ENCODE results near the gene PDZRN3. TPM values are rescaled to one million over a fixed set of nuclear protein-coding genes. Genes with fewer than 3 reads are reported as not detected.

The PDZRN3 gene
- total RNA-seq = 23.9 TPM
- long read RNA-seq, full-length matches to known transcripts = 34 of 50 reads
- long read RNA-seq, partial matches to known transcripts = 3 of 50 reads
- long read RNA-seq, other reads (novel, unspliced or antisense) = 13 of 50 reads

- DNase-seq (peak; percentile 69), ATAC-seq (peak; percentile 55)
- no peaks in the 10 kb centered on the region for H3K36me3 ChIP-seq
- no peak for TF ChIP-seq CTCF (IDR thresholded peaks at IDR 0.05)
- no peaks in the 10 kb centered on the region for H3K9me3 ChIP-seq
- H3K4me1 ChIP-seq = no peaks in the 10 kb centered on the region
- no peaks in the 10 kb centered on the region for H3K27me3 ChIP-seq
- peak within 1 kb of the TSS; percentile 72 for H3K27ac ChIP-seq
- H3K4me3 ChIP-seq = peak within 1 kb of the TSS; percentile 55
- intact Hi-C loops (cut with DNase I) = no loop called here
These were observed at the start of gene PDZRN3 for GRCh38 chr3:73624821-73625665. Gene PDZRN3, minus strand, starts transcription at chr3:73624941.

- Histone ChIP-seq H3K4me3 (no peak overlapping the region), H3K36me3 (no peaks in the 10 kb centered on the region), H3K27ac (no peak overlapping the region), H3K4me1 (no peaks in the 10 kb centered on the region), H3K27me3 (no peaks in the 10 kb centered on the region), H3K9me3 (no peaks in the 10 kb centered on the region)
- ATAC-seq (no peak), DNase-seq (no peak)
- TF ChIP-seq CTCF (IDR thresholded peaks at IDR 0.05) = no peak
- intact Hi-C loops (cut with DNase I) = no loop called here
These were observed 49.5 kb upstream of the PDZRN3 start for GRCh38 chr3:73674280-73674679.

- DNase-seq (no peak), ATAC-seq (no peak)
- Histone ChIP-seq H3K27me3 (no peaks in the 10 kb centered on the region), H3K36me3 (no peaks in the 10 kb centered on the region), H3K4me3 (no peak overlapping the region), H3K9me3 (no peaks in the 10 kb centered on the region), H3K27ac (no peak overlapping the region), H3K4me1 (no peaks in the 10 kb centered on the region)
- TF ChIP-seq CTCF (IDR thresholded peaks at IDR 0.05) = no peak
- intact Hi-C loops (cut with DNase I) = no loop called here
These were observed 44.5 kb upstream of the PDZRN3 start for GRCh38 chr3:73669260-73669659.

- no peaks in the 10 kb centered on the region for H3K36me3 ChIP-seq
- H3K27me3 ChIP-seq = no peaks in the 10 kb centered on the region
- intact Hi-C loops (cut with DNase I) = no loop called here
- TF ChIP-seq CTCF (IDR thresholded peaks at IDR 0.05) = no peak
- no peaks in the 10 kb centered on the region for H3K4me1 ChIP-seq
- H3K9me3 ChIP-seq = no peaks in the 10 kb centered on the region
- H3K4me3 ChIP-seq = no peak overlapping the region
- ATAC-seq (no peak), DNase-seq (no peak)
- H3K27ac ChIP-seq = no peak overlapping the region
These were observed 43.6 kb upstream of the PDZRN3 start for GRCh38 chr3:73668391-73668790.

- H3K4me3 ChIP-seq = no peak overlapping the region
- no peaks in the 10 kb centered on the region for H3K4me1 ChIP-seq
- intact Hi-C loops (cut with DNase I) = no loop called here
- H3K36me3 ChIP-seq = no peaks in the 10 kb centered on the region
- no peaks in the 10 kb centered on the region for H3K27me3 ChIP-seq
- H3K27ac ChIP-seq = no peak overlapping the region
- TF ChIP-seq CTCF (IDR thresholded peaks at IDR 0.05) = no peak
- ATAC-seq (no peak), DNase-seq (no peak)
- H3K9me3 ChIP-seq = no peaks in the 10 kb centered on the region
These were observed 43.1 kb upstream of the PDZRN3 start for GRCh38 chr3:73667889-73668288.
